22Rv1 (cell line): ENCODE results near the gene STARD10.

ENCODE experiments used
- H3K27ac ChIP-seq: fragments of 450-650 bp; 2 replicates; pipeline ENCODE4 v1.5.1; 2017
- CTCF ChIP-seq: fragments of 450-650 bp; IDR thresholded peaks from 2 replicates; pipeline ENCODE4 v1.5.1; 2017; ENCODE audit warnings: mild to moderate bottlenecking
- ZFX ChIP-seq: fragments of 450-650 bp; IDR thresholded peaks from 2 replicates; pipeline ENCODE4 v1.6.1; 2017; ENCODE audit warnings: antibody characterized with exemption, borderline replicate concordance

STARD10 gene

DNA sequence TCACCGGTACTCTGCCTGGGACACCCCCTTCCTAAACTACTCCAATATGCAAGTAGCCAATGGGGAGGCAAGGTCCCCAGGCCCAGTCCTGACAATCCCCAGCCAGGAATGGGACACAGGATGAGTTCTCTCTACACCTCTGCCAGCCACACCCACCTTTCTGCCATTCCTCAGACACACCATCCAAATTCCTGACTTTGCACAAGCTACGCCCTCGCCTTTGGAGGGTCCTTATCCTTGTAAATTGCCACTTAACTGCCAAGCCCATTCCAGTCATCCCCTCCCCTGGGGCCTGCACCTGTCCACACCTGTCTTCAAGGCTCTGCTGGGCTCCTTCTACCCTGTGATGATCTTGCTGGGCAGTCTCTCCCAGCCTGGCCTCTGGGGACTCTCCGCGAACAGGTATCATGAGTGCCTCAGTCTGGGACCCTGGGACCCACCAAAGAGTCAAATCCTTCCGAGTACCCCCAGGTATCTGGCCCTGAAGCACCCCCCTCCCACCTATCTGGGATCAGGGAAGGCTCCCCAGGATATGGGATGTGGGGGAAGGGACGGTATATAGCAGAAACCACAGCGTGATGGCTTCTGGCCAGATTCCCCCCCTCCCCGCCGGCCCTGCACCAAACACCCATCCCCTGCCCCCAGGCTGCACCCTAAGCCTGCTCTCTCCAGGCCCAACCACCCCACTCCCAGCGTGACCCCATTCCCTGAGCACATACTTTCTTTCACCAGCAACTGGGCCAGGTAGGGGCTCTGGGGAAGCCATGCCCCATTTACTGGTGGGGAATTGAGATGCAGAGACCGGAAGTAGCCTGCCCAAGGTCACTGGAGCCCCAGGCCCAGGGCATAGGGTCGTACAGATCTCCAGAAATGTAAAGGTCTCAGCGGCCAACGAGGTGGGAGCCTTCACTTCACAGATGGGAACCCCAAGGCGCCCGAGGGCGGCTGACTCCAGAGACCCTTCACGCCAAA, 42.4 kb downstream of the STARD10 start:
- H3K27ac ChIP-seq: peak overlapping the region; percentile 68
- TF ChIP-seq CTCF (no peak), ZFX (no peak)

GRCh38 chr11:72750556-72751115, 43.2 kb downstream of the STARD10 start:
- TF ChIP-seq ZFX (no peak), CTCF (no peak)
- no peak overlapping the region for H3K27ac ChIP-seq

DNA sequence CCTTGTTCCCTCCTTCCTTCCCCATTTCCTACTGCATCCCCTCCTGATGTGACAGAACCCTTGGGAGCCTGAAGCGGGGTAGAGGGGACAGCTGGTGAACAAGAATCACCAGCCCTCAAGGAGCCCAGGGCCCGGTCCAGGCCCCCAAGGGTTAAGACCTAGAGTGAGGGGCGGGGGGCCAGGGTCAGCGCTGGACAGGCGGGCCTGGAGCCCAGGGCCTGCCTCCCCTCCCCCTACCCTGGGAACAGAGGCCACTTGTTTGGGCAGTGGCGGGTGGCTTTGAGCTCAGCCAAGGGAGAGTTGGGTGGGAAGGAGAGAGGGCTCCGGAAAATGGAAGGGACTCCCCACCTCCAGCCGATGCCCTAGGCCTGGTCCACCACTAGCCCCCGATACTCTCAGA, 43.8 kb downstream of the STARD10 start:
- TF ChIP-seq CTCF (no peak), ZFX (no peak)

DNA sequence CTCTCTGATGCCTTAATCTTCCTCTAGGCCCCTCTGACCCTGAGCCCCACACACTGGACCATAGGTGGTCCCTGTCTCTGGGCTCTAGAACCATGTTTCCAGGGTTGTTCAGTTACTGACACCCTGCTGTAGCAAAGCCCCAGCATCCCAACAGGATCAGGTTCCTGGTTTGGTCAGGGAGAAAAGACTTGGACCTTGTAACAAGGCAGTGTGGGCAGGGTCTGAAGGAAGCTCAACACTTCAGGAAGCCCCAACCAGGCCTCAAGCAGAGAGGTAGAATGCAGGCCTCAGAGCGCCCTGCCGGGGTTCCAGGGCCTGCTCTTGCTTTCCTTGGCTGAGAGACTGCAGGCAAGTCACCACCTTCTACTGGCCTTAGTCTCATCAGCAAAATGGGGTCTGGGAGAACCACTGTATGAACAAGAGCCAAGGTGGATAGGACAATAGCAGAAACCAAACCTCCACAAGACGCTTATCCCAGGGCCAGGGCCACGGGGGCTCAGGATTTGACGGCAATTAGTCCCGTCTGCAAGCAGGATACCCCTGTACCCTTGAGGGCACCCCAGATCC, 46.5 kb downstream of the STARD10 start:
- H3K27ac ChIP-seq: no peak overlapping the region
- TF ChIP-seq ZFX (no peak), CTCF (no peak)

More for the DNA sequence above, 43.8 kb downstream of the STARD10 start:
- H3K27ac ChIP-seq: no peak overlapping the region

DNA sequence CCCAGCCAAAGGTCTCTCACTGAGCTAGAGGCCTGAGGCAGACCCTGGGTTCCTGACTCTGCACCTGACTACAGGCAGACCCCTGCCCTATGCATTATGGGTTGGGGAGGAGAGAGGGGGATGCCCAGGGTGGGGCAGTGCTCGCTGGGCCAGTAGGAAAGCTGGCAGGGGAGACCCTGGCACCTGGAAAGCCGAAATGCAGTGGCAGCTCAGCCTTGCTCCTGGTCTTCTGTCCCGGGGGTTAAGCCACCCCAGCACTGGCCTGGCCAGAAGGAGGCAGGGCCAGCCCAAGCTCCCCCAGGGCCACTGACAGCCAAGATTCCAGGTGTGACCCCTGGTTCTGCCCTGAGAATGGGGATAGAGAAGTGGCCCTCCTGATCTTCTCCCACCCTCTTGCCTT, 47.0 kb downstream of the STARD10 start:
- no peak overlapping the region for H3K27ac ChIP-seq
- TF ChIP-seq CTCF: no peak
- TF ChIP-seq ZFX: no peak

GRCh38 chr11:72745925-72746550, 47.8 kb downstream of the STARD10 start:
- H3K27ac ChIP-seq: no peak overlapping the region
- TF ChIP-seq ZFX (no peak), CTCF (no peak)
